GM18498 (cell line): Measurements from ENCODE around the gene CACNA1G.

Source experiments
- ATAC-seq: cut with Tn5 transposase; IDR thresholded peaks from one replicate; pipeline ENCODE4 v1.9.1; 2021; ENCODE audit warnings: mild to moderate bottlenecking, moderate library complexity; ENCODE audit not compliant: unreplicated experiment

The CACNA1G gene

GRCh38 chr17:50585891-50586290, 25.4 kb downstream of the CACNA1G start:
- ATAC-seq = no peak

GRCh38 chr17:50586421-50587247, 26.1 kb downstream of the CACNA1G start:
- ATAC-seq = no peak

- no peak for ATAC-seq
Observed at GRCh38 chr17:50587571-50587970, 27.1 kb downstream of the CACNA1G start.

- no peak for ATAC-seq
Observed at GRCh38 chr17:50588391-50589049, 28.0 kb downstream of the CACNA1G start.

- ATAC-seq = no peak
Observed at GRCh38 chr17:50589095-50589705, 28.7 kb downstream of the CACNA1G start.

- ATAC-seq = no peak
Observed at GRCh38 chr17:50590946-50591737, 30.6 kb downstream of the CACNA1G start.

GRCh38 chr17:50593321-50593720, 32.8 kb downstream of the CACNA1G start:
- ATAC-seq = no peak

- ATAC-seq = no peak
Observed at GRCh38 chr17:50594128-50594823, 33.8 kb downstream of the CACNA1G start.

- no peak for ATAC-seq
Observed at GRCh38 chr17:50594892-50595291, 34.4 kb downstream of the CACNA1G start.

- ATAC-seq = no peak
Observed at GRCh38 chr17:50596191-50597037, 35.9 kb downstream of the CACNA1G start.

GRCh38 chr17:50598487-50598886, 38.0 kb downstream of the CACNA1G start:
- ATAC-seq = no peak

GRCh38 chr17:50599606-50600005, 39.1 kb downstream of the CACNA1G start:
- ATAC-seq = no peak

- ATAC-seq = no peak
Observed at GRCh38 chr17:50601823-50602375, 41.4 kb downstream of the CACNA1G start.

GRCh38 chr17:50602836-50603235, 42.3 kb downstream of the CACNA1G start:
- ATAC-seq = no peak

GRCh38 chr17:50603340-50603739, 42.8 kb downstream of the CACNA1G start:
- no peak for ATAC-seq

GRCh38 chr17:50604513-50604912, 44.0 kb downstream of the CACNA1G start:
- ATAC-seq = no peak

GRCh38 chr17:50605429-50605828, 44.9 kb downstream of the CACNA1G start:
- no peak for ATAC-seq

- ATAC-seq = no peak
Observed at GRCh38 chr17:50607522-50608175, 47.1 kb downstream of the CACNA1G start.
